MM.1S (cell line): ENCODE data around the gene COQ8A.

ENCODE experiments used
- DNase-seq: peaks from one replicate; pipeline ENCODE4 v3.0.0-alpha.2; 2015
- H2AFZ ChIP-seq: fragments of 300-600 bp; sonication (generic); 2 replicates; pipeline ENCODE4 v1.6.0; 2016; ENCODE audit warnings: antibody characterized with exemption, low read length
- H3F3A ChIP-seq: fragments of 300-600 bp; sonication (generic); 2 replicates; pipeline ENCODE4 v1.6.1; 2016; ENCODE audit warnings: mild to moderate bottlenecking, antibody characterized with exemption, low read length, moderate library complexity, mixed read lengths; ENCODE audit not compliant: insufficient read depth
- H3K27ac ChIP-seq: fragments of 300-600 bp; sonication (generic); 2 replicates; pipeline ENCODE4 v1.5.1; 2016; ENCODE audit warnings: mild to moderate bottlenecking, low read length
- H3K27me3 ChIP-seq: fragments of 300-600 bp; sonication (generic); replicated peaks from 2 replicates; pipeline ENCODE4 v1.6.0; 2016; ENCODE audit warnings: low read length; ENCODE audit not compliant: insufficient read depth
- H3K36me3 ChIP-seq: fragments of 300-600 bp; sonication (generic); replicated peaks from 2 replicates; pipeline ENCODE4 v1.6.1; 2016; ENCODE audit warnings: mild to moderate bottlenecking, low read length, mixed read lengths; ENCODE audit not compliant: insufficient read depth
- H3K4me1 ChIP-seq: fragments of 300-600 bp; sonication (generic); 2 replicates; pipeline ENCODE4 v1.6.1; 2016; ENCODE audit warnings: low read length, mixed read lengths
- H3K4me2 ChIP-seq: fragments of 300-600 bp; sonication (generic); 2 replicates; pipeline ENCODE4 v1.6.0; 2016; ENCODE audit warnings: low read depth, low read length
- H3K4me3 ChIP-seq: fragments of 300-600 bp; sonication (generic); 2 replicates; pipeline ENCODE4 v1.5.1; 2016; ENCODE audit warnings: low read length, mixed read lengths
- H3K79me2 ChIP-seq: fragments of 300-600 bp; sonication (generic); 2 replicates; pipeline ENCODE4 v1.6.1; 2016; ENCODE audit warnings: mixed run types, low read length, mixed read lengths
- H3K9ac ChIP-seq: fragments of 300-600 bp; sonication (generic); 2 replicates; pipeline ENCODE4 v1.6.1; 2016; ENCODE audit warnings: low read length, mixed read lengths
- H3K9me2 ChIP-seq: fragments of 300-600 bp; sonication (generic); replicated peaks from 2 replicates; pipeline ENCODE4 v1.6.1; 2016; ENCODE audit warnings: mild to moderate bottlenecking, low read length, mixed read lengths; ENCODE audit not compliant: insufficient read depth
- H3K9me3 ChIP-seq: fragments of 300-600 bp; sonication (generic); replicated peaks from 2 replicates; pipeline ENCODE4 v1.6.1; 2016; ENCODE audit warnings: mild to moderate bottlenecking, low read length, mixed read lengths; ENCODE audit not compliant: insufficient read depth
- H4K20me1 ChIP-seq: fragments of 300-600 bp; sonication (generic); 2 replicates; pipeline ENCODE4 v1.6.1; 2016; ENCODE audit warnings: mild to moderate bottlenecking, low read length, moderate library complexity, mixed read lengths; ENCODE audit not compliant: insufficient read depth
- EZH2 ChIP-seq: fragments of 300-600 bp; sonication (generic); optimal IDR thresholded peaks from 2 replicates; pipeline ENCODE3; 2017; ENCODE audit warnings: low read depth, mild to moderate bottlenecking, antibody characterized with exemption, low read length, mixed read lengths
- EZH2phosphoT487 ChIP-seq: fragments of 300-600 bp; sonication (generic); IDR thresholded peaks from 2 replicates; pipeline ENCODE4 v1.6.1; 2018; ENCODE audit warnings: antibody characterized with exemption, low read length
- TF ChIP-seq, protein P1 (sequence below): fragments of 300-600 bp; sonication (generic); IDR thresholded peaks from 2 replicates; pipeline ENCODE4 v1.5.1; 2016; ENCODE audit warnings: antibody characterized with exemption, low read length, mixed read lengths

The COQ8A gene

DNA sequence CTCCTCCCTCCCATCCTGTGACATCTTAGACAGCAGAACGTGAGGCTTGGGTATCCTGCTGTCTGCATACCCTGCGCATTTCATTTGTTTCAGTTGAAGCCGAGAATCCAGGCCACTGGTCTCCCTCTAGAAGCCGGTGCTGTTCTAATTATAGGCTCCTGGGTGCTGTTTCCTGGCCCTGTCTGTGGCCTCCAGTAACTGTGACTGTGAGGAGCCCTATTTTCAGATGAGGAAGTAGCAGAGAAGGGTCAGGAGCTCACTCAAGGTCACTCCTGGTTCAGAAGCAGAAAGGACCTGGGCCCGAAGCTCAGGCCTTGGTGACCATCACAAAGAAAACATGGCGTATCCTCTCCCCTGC is 24.0 kb downstream of the COQ8A start:
- Histone ChIP-seq H3K9ac (no peak overlapping the region), H3F3A (no peaks in the 10 kb centered on the region), H3K79me2 (peaks cover 76% of the 10 kb centered on the region), H3K9me2 (no peaks in the 10 kb centered on the region), H2AFZ (no peak overlapping the region), H3K4me2 (no peak overlapping the region), H3K27me3 (no peaks in the 10 kb centered on the region), H3K27ac (no peak overlapping the region), H3K4me3 (no peak overlapping the region), H3K4me1 (no peaks in the 10 kb centered on the region), H3K9me3 (no peaks in the 10 kb centered on the region), H3K36me3 (no peaks in the 10 kb centered on the region), H4K20me1 (no peaks in the 10 kb centered on the region)
- TF ChIP-seq, protein P1, sequence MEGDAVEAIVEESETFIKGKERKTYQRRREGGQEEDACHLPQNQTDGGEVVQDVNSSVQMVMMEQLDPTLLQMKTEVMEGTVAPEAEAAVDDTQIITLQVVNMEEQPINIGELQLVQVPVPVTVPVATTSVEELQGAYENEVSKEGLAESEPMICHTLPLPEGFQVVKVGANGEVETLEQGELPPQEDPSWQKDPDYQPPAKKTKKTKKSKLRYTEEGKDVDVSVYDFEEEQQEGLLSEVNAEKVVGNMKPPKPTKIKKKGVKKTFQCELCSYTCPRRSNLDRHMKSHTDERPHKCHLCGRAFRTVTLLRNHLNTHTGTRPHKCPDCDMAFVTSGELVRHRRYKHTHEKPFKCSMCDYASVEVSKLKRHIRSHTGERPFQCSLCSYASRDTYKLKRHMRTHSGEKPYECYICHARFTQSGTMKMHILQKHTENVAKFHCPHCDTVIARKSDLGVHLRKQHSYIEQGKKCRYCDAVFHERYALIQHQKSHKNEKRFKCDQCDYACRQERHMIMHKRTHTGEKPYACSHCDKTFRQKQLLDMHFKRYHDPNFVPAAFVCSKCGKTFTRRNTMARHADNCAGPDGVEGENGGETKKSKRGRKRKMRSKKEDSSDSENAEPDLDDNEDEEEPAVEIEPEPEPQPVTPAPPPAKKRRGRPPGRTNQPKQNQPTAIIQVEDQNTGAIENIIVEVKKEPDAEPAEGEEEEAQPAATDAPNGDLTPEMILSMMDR = no peak
- no peak for TF ChIP-seq EZH2
- TF ChIP-seq EZH2phosphoT487 = no peak
- no peak for DNase-seq

DNA sequence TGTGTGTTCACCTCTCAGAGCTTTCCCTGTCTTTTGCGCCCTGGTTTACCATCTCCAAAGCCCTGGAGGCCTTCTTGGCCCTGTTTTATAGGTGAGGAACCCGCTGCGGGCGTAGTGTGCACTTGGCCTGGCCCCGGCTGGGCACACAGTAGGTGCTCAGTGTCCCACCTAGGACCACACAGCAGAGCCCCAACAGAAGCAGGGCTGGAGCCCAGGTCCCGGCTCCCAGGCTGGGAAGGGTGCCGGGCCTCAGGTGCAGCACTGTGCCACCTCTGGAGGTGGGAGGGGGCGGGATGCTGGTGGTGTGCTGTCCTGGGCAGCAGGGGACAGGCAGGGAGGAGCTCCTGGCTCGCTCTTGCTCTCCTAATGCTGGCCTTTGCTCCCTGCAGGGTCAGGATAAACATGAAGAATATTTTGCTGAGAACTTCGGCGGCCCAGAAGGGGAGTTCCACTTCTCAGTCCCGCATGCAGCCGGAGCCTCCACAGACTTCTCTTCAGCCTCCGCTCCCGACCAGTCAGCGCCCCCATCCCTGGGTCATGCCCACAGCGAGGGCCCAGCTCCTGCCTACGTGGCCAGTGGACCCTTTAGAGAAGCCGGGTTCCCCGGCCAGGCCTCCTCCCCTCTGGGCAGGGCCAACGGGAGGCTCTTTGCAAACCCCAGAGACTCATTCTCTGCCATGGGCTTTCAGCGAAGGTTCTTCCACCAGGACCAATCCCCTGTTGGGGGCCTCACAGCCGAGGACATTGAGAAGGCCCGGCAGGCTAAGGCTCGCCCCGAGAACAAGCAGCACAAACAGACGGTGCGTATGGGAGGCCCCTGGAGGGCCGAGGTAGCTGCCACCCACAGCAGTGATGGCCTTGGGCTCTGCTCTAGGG is 24.8 kb downstream of the COQ8A start:
- DNase-seq = no peak
- TF ChIP-seq EZH2phosphoT487 (no peak), EZH2 (no peak)
- TF ChIP-seq, protein P1 = no peak
- Histone ChIP-seq H3K4me1 (no peaks in the 10 kb centered on the region), H3K79me2 (peaks cover 70% of the 10 kb centered on the region), H3K4me3 (no peak overlapping the region), H3K27me3 (no peaks in the 10 kb centered on the region), H3K9me3 (no peaks in the 10 kb centered on the region), H3K27ac (no peak overlapping the region), H3K9ac (no peak overlapping the region), H3F3A (no peaks in the 10 kb centered on the region), H4K20me1 (no peaks in the 10 kb centered on the region), H3K4me2 (no peak overlapping the region), H3K36me3 (no peaks in the 10 kb centered on the region), H2AFZ (no peak overlapping the region), H3K9me2 (no peaks in the 10 kb centered on the region)

DNA sequence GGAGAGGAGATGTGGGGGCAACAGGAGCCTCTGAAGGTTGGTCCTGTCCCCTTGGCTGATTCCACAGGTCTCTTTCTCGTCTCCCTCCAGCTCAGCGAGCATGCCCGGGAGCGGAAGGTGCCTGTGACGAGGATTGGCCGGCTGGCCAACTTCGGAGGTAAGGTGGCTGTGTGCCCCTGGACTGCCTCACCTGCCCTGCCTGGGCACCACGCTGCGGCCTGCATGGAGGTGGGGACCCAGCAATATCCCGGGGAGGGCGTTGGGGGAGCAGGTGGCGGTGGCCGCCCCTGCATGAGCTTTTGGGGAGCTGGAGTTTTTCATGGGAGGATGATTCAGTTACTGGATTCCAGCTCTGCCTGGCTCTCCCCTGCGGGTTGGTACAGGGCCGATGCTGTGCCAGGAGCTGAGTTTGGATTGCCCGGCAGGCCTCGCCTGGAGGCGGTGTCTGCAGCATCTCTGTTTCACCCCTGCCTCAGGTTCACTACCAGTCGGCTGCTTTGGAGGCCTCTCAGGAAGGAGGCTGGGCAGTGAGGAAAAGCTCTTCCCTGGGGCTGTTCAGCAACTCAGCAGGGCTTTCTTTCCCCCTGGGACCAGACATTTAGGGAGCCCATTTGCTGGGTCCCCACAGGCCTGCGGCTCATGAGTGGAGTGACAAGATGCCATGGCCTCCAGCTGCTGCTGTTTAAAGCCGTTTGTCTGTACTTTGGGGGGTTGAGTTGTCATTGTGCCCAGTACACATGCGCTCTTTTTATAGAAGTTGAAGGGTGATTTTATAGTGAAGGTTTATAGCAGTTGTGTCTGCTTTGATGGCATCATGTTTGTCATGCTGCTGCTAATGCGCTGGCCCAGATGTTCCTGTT is 25.7 kb downstream of the COQ8A start:
- H3K9ac ChIP-seq = no peak overlapping the region
- H3K27me3 ChIP-seq = no peaks in the 10 kb centered on the region
- H3F3A ChIP-seq = no peaks in the 10 kb centered on the region
- no peak overlapping the region for H3K4me3 ChIP-seq
- H3K27ac ChIP-seq = no peak overlapping the region
- H3K4me2 ChIP-seq = no peak overlapping the region
- 0 out of 2 replicates have a peak, but pooled peaks cover 4% of the 10 kb centered on the region for H3K36me3 ChIP-seq
- no peaks in the 10 kb centered on the region for H3K9me2 ChIP-seq
- no peaks in the 10 kb centered on the region for H3K4me1 ChIP-seq
- no peak overlapping the region for H2AFZ ChIP-seq
- H3K79me2 ChIP-seq = peaks cover 66% of the 10 kb centered on the region
- H3K9me3 ChIP-seq = no peaks in the 10 kb centered on the region
- no peak for DNase-seq
- TF ChIP-seq EZH2phosphoT487 = no peak
- TF ChIP-seq, protein P1 = no peak
- no peak for TF ChIP-seq EZH2
- H4K20me1 ChIP-seq = no peaks in the 10 kb centered on the region
